Duodenal mucosa (tissue), 2 donors: ENCODE results near the gene NPNT.

Experiments
- H3K27ac ChIP-seq: one replicate; pipeline ENCODE4 v1.7.0; 2013; ENCODE audit warnings: low read depth, low read length
- H3K27me3 ChIP-seq, 2 donors: one replicate each; pipeline ENCODE4 v1.7.0; 2013; ENCODE audit warnings: low read length in 2 of 2, control low read depth in 1 of 2; ENCODE audit not compliant: insufficient read depth in 2 of 2, control insufficient read depth in 1 of 2
- H3K36me3 ChIP-seq, 2 donors: one replicate each; pipeline ENCODE4 v1.7.0; 2013; ENCODE audit warnings: low read length in 2 of 2, control low read depth in 1 of 2; ENCODE audit not compliant: insufficient read depth in 2 of 2, control insufficient read depth in 1 of 2
- H3K4me1 ChIP-seq, 2 donors: one replicate each; pipeline ENCODE4 v1.7.0; 2013; ENCODE audit warnings: low read length in 2 of 2, control low read depth in 1 of 2; ENCODE audit not compliant: insufficient read depth in 2 of 2, control insufficient read depth in 1 of 2
- H3K4me3 ChIP-seq, 2 donors: one replicate each; pipeline ENCODE4 v1.7.0; 2013; ENCODE audit warnings: low read length in 2 of 2, low read depth in 1 of 2
- H3K9ac ChIP-seq, 2 donors: one replicate each; pipeline ENCODE4 v1.7.0; 2013; ENCODE audit warnings: low read length in 2 of 2, low read depth in 1 of 2
- H3K9me3 ChIP-seq, 2 donors: one replicate each; pipeline ENCODE4 v1.7.0; 2013; ENCODE audit warnings: low read length in 2 of 2, control low read depth in 1 of 2; ENCODE audit not compliant: control insufficient read depth in 1 of 2

Gene NPNT

GRCh38 chr4:105912633-105913032 is 17.4 kb downstream of the NPNT start:
- Histone ChIP-seq H3K4me3 (no peak overlapping the region), H3K4me1 (peaks cover 4 to 20% of the 10 kb centered on the region in 2 donors), H3K27me3 (no peaks in the 10 kb centered on the region), H3K9ac (no peak overlapping the region), H3K27ac (no peak overlapping the region), H3K9me3 (no peaks in the 10 kb centered on the region), H3K36me3 (no peaks in the 10 kb centered on the region)

DNA sequence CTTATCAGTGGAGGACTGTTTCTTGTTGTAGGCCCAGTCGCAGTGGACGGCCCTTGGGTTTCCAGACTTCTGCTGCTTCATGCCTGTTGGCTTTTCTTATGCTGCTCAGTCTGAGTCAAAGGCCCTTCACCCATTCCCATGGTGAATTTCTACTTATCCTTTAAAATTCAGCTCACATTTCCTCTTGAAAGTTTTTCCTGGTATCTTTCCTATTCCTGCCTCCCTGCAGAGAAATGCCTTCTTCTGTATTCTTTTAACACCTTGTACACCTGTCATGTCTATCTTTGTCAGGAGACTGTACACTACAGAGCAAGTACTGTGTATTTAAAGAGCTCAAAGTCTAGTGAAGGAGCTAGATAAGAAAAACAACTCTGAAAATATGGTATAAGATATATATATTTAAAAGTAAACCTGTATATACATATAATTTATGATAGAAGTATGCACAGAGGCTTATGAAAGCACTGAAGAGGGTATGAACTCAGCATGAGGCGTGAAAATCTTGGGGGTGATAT is 22.0 kb downstream of the NPNT start:
- Histone ChIP-seq H3K27me3 (no peaks in the 10 kb centered on the region), H3K9ac (no peak overlapping the region), H3K4me1 (peaks cover 4% of the 10 kb centered on the region in 2 donors), H3K36me3 (no peaks in the 10 kb centered on the region), H3K9me3 (no peaks in the 10 kb centered on the region), H3K4me3 (no peak overlapping the region), H3K27ac (no peak overlapping the region)

DNA sequence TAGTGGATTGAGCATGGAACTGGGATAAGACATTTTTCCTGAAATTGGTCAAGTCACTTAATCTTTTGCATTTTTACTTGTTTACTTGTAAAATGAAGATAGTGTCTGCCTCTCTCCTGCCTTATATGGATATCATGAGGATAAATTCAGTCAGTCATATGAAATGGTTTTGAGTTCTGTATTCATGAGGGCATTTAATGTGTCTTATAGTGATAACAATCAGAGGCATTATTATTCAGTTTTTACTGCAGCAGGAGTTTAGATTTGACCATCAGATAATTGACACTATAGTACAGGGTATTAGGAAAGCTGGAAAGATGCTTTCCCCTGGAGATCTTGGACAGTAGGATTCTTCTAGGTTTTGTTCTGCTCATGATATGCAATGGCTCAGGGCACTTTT is 26.0 kb downstream of the NPNT start:
- H3K4me3 ChIP-seq = no peak overlapping the region
- H3K9ac ChIP-seq = no peak overlapping the region
- H3K9me3 ChIP-seq = no peaks in the 10 kb centered on the region
- no peaks in the 10 kb centered on the region for H3K36me3 ChIP-seq
- peaks cover 0 to 4% of the 10 kb centered on the region in 2 donors for H3K4me1 ChIP-seq
- H3K27me3 ChIP-seq = no peaks in the 10 kb centered on the region
- no peak overlapping the region for H3K27ac ChIP-seq

- Histone ChIP-seq H3K9ac (no peak overlapping the region), H3K36me3 (no peaks in the 10 kb centered on the region)
These were observed 28.4 kb downstream of the NPNT start for GRCh38 chr4:105923497-105924238.

GRCh38 chr4:105924341-105924740 is 29.1 kb downstream of the NPNT start:
- Histone ChIP-seq H3K9ac (no peak overlapping the region), H3K36me3 (no peaks in the 10 kb centered on the region), H3K9me3 (no peaks in the 10 kb centered on the region), H3K27ac (no peak overlapping the region), H3K27me3 (no peaks in the 10 kb centered on the region), H3K4me3 (no peak overlapping the region), H3K4me1 (no peaks in the 10 kb centered on the region)

More at GRCh38 chr4:105923497-105924238, 28.4 kb downstream of the NPNT start:
- Histone ChIP-seq H3K27me3 (no peaks in the 10 kb centered on the region), H3K4me3 (no peak overlapping the region), H3K4me1 (no peaks in the 10 kb centered on the region), H3K9me3 (no peaks in the 10 kb centered on the region), H3K27ac (no peak overlapping the region)

DNA sequence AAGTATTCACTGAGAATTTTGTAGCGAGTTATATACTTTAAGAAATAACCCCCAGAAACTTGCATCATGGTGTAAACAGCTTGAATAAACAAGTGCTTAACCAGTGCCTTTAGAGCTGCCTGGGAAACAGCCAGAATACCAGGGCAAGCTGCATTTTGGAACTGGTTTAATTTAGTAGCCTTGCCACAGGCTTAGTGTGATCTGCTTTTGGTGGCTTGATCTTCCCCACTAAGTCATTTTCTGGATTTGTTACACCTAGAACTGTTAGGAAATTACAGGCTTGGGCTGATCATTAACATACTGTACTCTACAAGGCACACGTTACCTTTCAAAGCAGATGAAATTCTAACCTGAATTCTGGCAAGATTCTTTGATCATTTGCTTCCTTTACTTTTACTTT is 35.4 kb downstream of the NPNT start:
- Histone ChIP-seq H3K4me3 (no peak overlapping the region), H3K9me3 (no peaks in the 10 kb centered on the region), H3K27me3 (no peaks in the 10 kb centered on the region), H3K36me3 (no peaks in the 10 kb centered on the region), H3K9ac (no peak overlapping the region), H3K4me1 (no peaks in the 10 kb centered on the region), H3K27ac (no peak overlapping the region)

DNA sequence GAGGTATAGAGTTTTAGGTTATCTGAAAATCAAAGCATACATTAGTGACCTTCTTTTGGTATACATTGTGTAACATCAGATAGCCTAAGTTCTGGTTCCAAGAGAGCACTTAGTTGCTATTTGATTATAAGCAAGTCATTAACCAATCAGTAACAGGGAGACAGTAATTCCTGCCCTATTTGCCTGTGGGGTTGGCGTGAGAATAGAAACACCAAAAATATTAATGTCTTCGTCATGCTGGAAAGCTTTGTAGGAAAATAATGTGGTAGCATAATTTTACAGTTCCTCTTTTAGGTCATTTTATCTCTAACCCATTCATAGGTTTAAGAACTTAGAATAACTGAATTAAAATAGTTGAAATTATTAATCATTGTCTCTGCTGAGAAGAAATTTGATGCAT is 37.8 kb downstream of the NPNT start:
- Histone ChIP-seq H3K4me1 (no peaks in the 10 kb centered on the region), H3K27ac (no peak overlapping the region), H3K27me3 (no peaks in the 10 kb centered on the region), H3K4me3 (no peak overlapping the region), H3K9me3 (no peaks in the 10 kb centered on the region), H3K9ac (no peak overlapping the region), H3K36me3 (no peaks in the 10 kb centered on the region)

DNA sequence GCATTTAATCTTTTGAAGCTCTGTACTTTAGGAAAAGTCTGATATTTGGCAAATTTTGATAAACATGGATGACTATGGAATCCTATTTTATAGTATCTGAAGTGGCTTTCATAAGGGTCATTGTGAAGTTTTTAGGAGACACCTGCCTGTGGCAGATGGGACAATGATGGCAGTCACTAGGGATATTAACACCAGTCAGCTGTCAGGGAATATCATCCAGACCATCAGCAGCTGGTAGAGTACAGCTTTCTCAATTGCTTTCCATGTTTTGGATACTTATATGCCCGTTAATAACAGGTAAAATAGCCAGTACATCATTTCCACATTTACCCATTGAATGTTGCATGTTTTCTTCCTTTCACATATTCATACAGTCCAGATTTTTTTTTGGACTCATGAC is 39.1 kb downstream of the NPNT start:
- Histone ChIP-seq H3K4me3 (no peak overlapping the region), H3K9me3 (no peaks in the 10 kb centered on the region), H3K27me3 (no peaks in the 10 kb centered on the region), H3K9ac (no peak overlapping the region), H3K4me1 (no peaks in the 10 kb centered on the region), H3K27ac (no peak overlapping the region), H3K36me3 (no peaks in the 10 kb centered on the region)

DNA sequence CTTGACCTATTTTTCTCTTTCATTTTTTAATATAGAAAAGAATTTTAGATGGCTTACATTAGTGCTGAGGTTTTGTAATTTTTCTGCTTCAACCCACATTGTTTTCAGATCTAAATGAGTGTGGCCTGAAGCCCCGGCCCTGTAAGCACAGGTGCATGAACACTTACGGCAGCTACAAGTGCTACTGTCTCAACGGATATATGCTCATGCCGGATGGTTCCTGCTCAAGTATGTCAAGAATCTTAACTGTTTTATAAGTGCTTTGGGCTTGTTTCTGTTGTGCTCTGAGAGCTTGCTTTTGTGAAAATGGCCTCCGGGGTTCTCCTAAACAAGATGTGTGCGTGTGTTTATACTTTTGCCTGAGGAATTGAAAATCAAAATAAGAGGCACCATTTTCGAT is 41.6 kb downstream of the NPNT start:
- Histone ChIP-seq H3K4me1 (no peaks in the 10 kb centered on the region), H3K27me3 (no peaks in the 10 kb centered on the region)

DNA sequence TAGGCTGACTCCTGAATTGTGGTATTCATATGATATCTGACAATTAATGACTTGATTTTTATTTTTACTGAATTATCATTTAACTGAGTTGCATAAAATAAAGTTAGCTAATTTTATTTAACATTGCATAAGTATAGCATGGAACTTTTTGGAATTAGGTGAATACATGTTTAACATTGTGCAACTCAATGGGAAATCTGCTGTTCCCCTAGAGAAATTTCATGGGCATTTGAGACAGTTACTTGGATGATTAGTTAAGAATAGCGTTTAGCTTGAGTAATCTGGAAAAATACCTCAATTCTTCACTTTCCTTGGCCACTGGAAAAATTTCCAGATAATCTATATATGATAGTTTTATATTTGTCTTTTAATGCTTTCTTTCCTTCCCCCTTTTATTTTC is 42.5 kb downstream of the NPNT start:
- no peaks in the 10 kb centered on the region for H3K4me1 ChIP-seq
- no peaks in the 10 kb centered on the region for H3K9me3 ChIP-seq
- peaks cover 0 to 11% of the 10 kb centered on the region in 2 donors for H3K36me3 ChIP-seq
- no peak overlapping the region for H3K27ac ChIP-seq
- no peaks in the 10 kb centered on the region for H3K27me3 ChIP-seq
- H3K9ac ChIP-seq = no peak overlapping the region
- no peak overlapping the region for H3K4me3 ChIP-seq

More for the DNA sequence above, 41.6 kb downstream of the NPNT start:
- H3K4me3 ChIP-seq = no peak overlapping the region
- no peak overlapping the region for H3K9ac ChIP-seq
- peaks cover 0 to 4% of the 10 kb centered on the region in 2 donors for H3K36me3 ChIP-seq
- no peak overlapping the region for H3K27ac ChIP-seq
- H3K9me3 ChIP-seq = no peaks in the 10 kb centered on the region
